Renal pelvis (tissue), 4 donors: ENCODE data around the gene CCDC102A. TPM values are rescaled to one million over a fixed set of nuclear protein-coding genes. Genes with fewer than 3 reads are reported as not detected.
"Not testable (repeated sequence)": the region's sequence is repeated elsewhere in the genome, so short reads cannot be mapped to it uniquely, and the experiment has no call there.

Source experiments
- DNase-seq: peaks from one replicate; pipeline ENCODE4 v3.0.0-alpha.2; 2013
- polyA plus RNA-seq, 3 donors: library from polyadenylated mRNA; unstranded; fragments of 120-200 nt; gene quantifications; one replicate each; pipeline ENCODE4 v1.2.1, GENCODE V29; 2013; ENCODE audit not compliant: insufficient read length in 3 of 3

The CCDC102A gene
- polyA plus RNA-seq, 3 donors: 15.3 to 20.6 (median 19.6) TPM

- DNase-seq: no peak
These were observed 31.9 kb downstream of the CCDC102A start for GRCh38 chr16:57504491-57504890.

- no peak for DNase-seq
These were observed 32.4 kb downstream of the CCDC102A start for GRCh38 chr16:57504001-57504400.

DNA sequence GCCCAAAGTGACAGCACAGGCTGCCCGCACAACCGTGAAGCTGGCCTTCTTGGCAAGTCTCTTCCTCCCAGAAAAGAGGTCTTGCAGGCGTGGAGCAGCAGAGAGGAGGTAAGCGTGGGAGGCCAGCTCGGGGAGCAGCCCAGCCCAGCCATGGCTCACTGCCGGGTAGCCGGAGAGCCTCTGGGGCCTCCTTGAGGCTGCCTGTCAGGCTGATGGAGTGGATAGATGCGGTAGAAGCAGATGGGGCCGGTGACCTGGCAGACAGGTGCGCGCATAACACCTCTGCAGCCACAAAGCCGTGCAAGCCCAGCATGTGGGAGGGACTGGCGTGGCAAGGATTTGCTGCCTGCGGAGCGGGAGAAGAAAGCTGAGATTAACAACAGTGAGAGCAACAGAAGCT, 33.0 kb downstream of the CCDC102A start:
- no peak for DNase-seq

DNA sequence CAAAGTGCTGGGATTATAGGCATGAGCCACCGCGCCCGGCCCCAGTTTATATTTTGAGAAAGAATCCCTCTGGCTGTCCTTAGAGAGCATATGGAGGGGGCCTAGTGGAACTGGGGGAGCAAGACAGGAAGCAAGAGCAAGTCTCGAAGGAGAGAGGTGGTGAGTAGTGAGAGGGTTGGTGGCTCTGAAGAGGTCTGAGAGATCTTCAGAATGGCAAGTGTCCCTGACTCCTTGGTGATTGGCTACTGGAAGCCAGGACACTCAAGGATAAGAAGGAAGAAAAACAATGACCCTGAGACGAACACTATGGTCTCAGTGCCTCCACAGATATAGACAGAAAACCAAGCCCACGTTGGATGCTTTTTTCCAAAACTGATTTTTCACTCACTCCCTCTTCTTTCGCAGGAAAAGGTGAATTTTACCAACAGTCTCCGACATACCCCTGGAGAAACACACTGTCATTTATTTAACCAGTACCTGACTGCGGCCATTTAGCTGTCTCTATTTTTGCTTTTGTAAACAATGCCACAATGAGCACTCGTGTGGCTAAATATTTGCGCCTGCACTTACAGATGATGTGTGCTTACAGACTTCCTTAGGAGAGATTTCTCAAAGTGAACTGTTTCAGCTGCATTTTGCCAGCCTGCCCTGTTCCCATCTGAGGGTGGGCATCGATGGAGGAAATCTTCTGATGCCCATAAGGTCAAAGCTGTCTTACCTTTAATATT, 34.2 kb downstream of the CCDC102A start:
- DNase-seq: no peak

GRCh38 chr16:57501492-57501891, 34.9 kb downstream of the CCDC102A start:
- no peak for DNase-seq

- DNase-seq: no peak
These were observed 35.7 kb downstream of the CCDC102A start for GRCh38 chr16:57500578-57501111.

- DNase-seq: not testable (repeated sequence)
These were observed 36.4 kb downstream of the CCDC102A start for GRCh38 chr16:57499941-57500340.

GRCh38 chr16:57498031-57498430, 38.3 kb downstream of the CCDC102A start:
- DNase-seq: no peak

GRCh38 chr16:57497121-57497520, 39.2 kb downstream of the CCDC102A start:
- no peak for DNase-seq

- DNase-seq: no peak
These were observed 42.6 kb downstream of the CCDC102A start for GRCh38 chr16:57493767-57494166.

GRCh38 chr16:57489229-57489628, 47.1 kb downstream of the CCDC102A start:
- no peak for DNase-seq

- no peak for DNase-seq
These were observed 49.2 kb downstream of the CCDC102A start for GRCh38 chr16:57486858-57487834.

DNA sequence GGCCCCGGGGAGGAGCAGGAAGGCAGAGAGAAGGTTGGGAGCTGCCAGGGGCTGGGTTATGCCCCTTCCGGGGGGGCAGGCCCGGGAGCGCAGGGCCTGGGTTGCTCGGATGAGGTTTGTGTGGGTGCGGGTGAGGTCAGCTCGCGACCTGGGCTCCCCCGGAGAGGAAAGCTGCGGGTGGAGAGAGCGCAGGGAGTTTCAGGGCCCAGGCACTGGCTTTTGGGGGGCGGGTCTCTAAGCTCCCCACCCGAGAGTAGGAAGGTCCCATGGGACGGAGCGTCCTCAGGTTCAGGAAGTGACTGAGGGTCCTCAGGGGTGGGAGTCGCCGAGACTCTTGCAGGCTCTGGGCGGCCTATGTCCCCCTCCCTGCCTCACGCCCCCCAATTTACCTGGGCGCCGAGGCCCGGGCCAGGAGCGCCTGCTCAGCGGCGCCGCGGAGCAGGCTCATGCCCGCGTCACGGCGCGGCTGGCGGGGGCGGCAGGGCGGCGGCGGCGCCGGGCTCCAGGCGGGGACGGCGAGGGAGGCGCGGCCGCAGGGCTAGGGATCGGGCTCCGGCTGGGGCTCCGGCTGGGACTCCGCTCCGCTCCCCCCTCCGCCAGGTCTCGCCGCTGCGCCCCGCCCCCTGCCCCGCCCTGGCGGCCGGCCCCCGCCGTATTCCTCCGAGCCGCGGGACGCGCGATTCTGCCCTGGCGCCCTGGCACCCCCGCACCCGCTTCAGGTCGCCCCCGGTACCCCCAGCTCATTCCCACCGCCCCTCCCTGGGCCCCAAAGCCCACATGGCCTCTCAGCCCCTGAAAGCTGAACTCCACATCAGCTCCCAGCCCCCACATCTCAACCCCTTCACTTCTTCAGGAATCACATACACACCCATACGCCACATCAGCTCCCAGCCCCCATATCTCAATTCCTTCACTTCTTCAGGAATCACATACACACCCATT, 50.2 kb downstream of the CCDC102A start, which contains the start of gene DOK4:
Gene DOK4 (minus strand): TSS at position 578 of the 942 bp plus-strand sequence. CDS start 6,986 bp downstream, outside the sequence.
- DNase-seq: peak; percentile 70

DNA sequence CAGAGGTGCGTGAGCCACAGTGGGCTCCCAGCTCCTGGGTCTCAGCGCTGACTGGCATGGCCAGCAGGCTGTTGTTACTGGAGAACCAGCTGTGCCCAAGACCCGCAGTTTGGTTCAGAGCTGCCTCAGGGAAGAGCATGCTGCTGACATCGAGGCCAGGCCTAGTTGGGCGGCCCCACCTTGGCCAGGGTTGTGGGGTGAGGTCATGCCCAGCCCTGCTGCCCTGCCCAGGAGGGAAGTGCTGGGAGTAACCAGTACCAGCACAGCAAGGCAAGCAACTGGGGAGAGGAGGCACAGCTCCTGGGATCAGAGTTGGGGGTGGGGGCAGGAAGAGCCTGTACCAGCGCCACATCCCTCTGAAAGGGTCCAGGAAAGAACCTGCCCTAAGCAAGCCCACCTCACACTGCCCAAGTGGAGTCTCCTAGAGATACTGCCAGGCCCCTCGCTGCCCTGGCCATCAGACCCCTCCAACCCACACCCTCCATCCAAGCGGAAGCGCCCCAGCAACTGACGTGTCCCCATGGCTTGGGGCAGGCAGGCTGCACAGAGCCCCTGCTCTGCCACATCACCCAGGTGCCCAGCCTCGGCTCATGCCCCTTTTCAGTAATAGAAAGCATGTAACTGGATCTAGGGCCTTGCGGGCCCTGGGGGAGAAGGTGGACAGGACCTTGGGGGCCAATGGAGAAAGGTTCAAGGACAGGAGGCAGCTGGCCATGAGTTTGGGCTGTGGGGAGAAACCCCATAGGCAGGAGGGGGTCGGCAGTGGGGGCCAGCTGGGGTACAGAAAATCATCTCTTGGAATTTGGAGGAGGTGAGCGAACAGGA, 51.1 kb downstream of the CCDC102A start:
- no peak for DNase-seq

GRCh38 chr16:57484515-57485005, 51.8 kb downstream of the CCDC102A start:
- no peak for DNase-seq

- no peak for DNase-seq
These were observed 52.5 kb downstream of the CCDC102A start for GRCh38 chr16:57483725-57484514.

DNA sequence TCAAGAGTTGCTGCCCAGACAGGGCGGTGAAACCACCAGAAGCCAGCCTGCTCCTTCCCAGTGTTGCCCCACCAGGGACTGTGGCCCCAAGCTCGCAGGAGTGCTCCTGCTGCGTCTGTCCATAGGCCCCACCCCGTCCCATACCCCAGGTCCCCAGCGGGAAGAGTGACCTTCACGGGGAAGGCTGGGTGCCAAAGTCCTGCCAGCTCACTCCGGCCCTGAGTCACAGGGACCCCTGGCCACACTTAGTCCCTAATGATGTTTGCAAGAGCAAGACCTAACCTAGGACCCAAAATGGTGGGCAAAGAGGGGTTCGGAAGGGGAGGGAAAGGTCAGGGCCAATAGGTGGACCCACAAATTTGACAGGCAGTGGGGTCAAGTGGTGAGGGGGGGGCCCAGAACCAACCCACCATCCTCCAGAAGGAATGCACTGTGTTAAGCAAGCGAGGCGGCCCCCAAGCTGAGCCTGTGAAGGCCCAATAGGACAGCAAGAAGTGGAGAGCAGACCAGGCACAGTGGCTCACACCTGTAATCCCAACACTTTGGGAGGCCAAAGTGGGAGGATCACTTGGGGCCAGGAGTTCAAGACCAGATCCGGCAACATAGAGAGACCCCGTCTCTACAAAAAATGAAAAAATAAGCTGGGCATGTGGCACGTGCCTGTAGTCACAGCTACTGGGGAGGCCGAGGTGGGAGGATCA, 53.4 kb downstream of the CCDC102A start:
- DNase-seq: no peak

- no peak for DNase-seq
These were observed 55.0 kb downstream of the CCDC102A start for GRCh38 chr16:57481421-57481820.
